Dermis blood vessel endothelial cell (primary cell): Measurements from ENCODE around the gene PIGN. TPM values are rescaled to one million over a fixed set of nuclear protein-coding genes. Genes with fewer than 3 reads are reported as not detected.

ENCODE experiments used
- DNase-seq: peaks from one replicate; pipeline ENCODE4 v3.0.0; 2010
- total RNA-seq: library from RNA; depleted of rRNA; stranded (reverse); fragments of >200 nt; gene quantifications from 2 replicates; pipeline ENCODE4 v1.2.3, GENCODE V29; 2014

PIGN gene
- total RNA-seq, 1 donor from 2014 or later, result 58.4 TPM

GRCh38 chr18:62109676-62110075, 77.2 kb downstream of the PIGN start:
- no peak for DNase-seq

- DNase-seq, result no peak
These were observed 79.0 kb downstream of the PIGN start for GRCh38 chr18:62107881-62108280.

GRCh38 chr18:62106271-62106670, 80.6 kb downstream of the PIGN start:
- DNase-seq, result peak; percentile 73

- peak; percentile 69 for DNase-seq
These were observed 81.5 kb downstream of the PIGN start for GRCh38 chr18:62105376-62105775.

GRCh38 chr18:62102221-62102620, 84.6 kb downstream of the PIGN start:
- DNase-seq, result no peak

- DNase-seq, result no peak
These were observed 85.5 kb downstream of the PIGN start for GRCh38 chr18:62101321-62101721.

- DNase-seq, result no peak
These were observed 87.9 kb downstream of the PIGN start for GRCh38 chr18:62098960-62099359.

GRCh38 chr18:62097698-62098097, 89.2 kb downstream of the PIGN start:
- no peak for DNase-seq

GRCh38 chr18:62091487-62092120, 95.3 kb downstream of the PIGN start:
- DNase-seq, result peak; percentile 45

- DNase-seq, result no peak
These were observed 97.7 kb downstream of the PIGN start for GRCh38 chr18:62089174-62089573.

GRCh38 chr18:62088156-62088555, 98.7 kb downstream of the PIGN start:
- no peak for DNase-seq

- DNase-seq, result no peak
These were observed 101.1 kb downstream of the PIGN start for GRCh38 chr18:62085756-62086155.

- DNase-seq, result no peak
These were observed 105.0 kb downstream of the PIGN start for GRCh38 chr18:62081761-62082294.

GRCh38 chr18:62081248-62081647, 105.6 kb downstream of the PIGN start:
- DNase-seq, result no peak

- no peak for DNase-seq
These were observed 106.5 kb downstream of the PIGN start for GRCh38 chr18:62080172-62080900.

GRCh38 chr18:62073461-62074281, 113.2 kb downstream of the PIGN start:
- no peak for DNase-seq

- no peak for DNase-seq
These were observed 114.5 kb downstream of the PIGN start for GRCh38 chr18:62072370-62072769.

GRCh38 chr18:62071071-62071470, 115.8 kb downstream of the PIGN start:
- DNase-seq, result no peak

GRCh38 chr18:62070302-62070701, 116.6 kb downstream of the PIGN start:
- no peak for DNase-seq

- no peak for DNase-seq
These were observed 117.3 kb downstream of the PIGN start for GRCh38 chr18:62069556-62069955.

GRCh38 chr18:62066102-62066818, 120.6 kb downstream of the PIGN start:
- DNase-seq, result no peak

GRCh38 chr18:62064361-62064760, 122.5 kb downstream of the PIGN start:
- no peak for DNase-seq
